ENCODE measurements around the gene CUL7.

GRCh38 chr6:43088654-43089056, 35.0 kb upstream of the CUL7 start:
- TF ChIP-seq CTCF (IDR thresholded peaks at IDR 0.05) (no peak), POLR2A (IDR thresholded peaks at IDR 0.05) (no peak)

Measured in thyroid gland (tissue), 4 donors.